SH-SY5Y (cell line): ENCODE data around the gene NKD2.

Experiments
- GATA2 ChIP-seq: IDR thresholded peaks from 2 replicates; pipeline ENCODE4 v1.6.1; 2011; ENCODE audit warnings: mild to moderate bottlenecking, low read depth, low read length
- GATA3 ChIP-seq: IDR thresholded peaks from 2 replicates; pipeline ENCODE4 v1.6.1; 2011; ENCODE audit warnings: low read depth, mild to moderate bottlenecking, low read length, moderate library complexity

GRCh38 chr5:1028481-1029281 is 20.1 kb downstream of the NKD2 start:
- no peak for TF ChIP-seq GATA2
- TF ChIP-seq GATA3, result no peak
